ENCODE results near the gene NCKAP1. TPM values are rescaled to one million over a fixed set of nuclear protein-coding genes. Genes with fewer than 3 reads are reported as not detected.
A peak's percentile ranks its signal among the peaks of the same experiment; 100 is the strongest.
"Not testable (repeated sequence)": the region's sequence is repeated elsewhere in the genome, so short reads cannot be mapped to it uniquely, and the experiment has no call there.

NCKAP1 gene
- total and polyA plus RNA-seq, 2 donors from 2014 or later: 45.4 to 140 TPM

DNA sequence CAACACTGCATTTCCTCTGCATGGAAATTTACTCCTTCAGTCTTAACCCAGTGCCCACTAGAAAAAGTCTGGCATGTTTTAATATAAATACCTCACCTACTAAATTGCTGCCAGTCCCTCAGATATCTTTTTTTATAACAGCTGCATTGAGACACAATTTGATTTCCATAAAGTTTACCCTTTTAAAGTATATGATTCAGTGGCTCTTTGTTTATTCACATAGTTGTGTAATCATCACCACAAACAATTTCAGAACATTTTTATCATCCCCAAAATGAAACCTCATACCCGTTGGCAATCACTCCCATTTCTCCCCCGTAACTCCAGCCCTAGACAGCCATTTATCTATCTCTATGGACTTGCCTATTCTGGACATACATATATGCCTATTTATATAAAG lies 154.8 kb downstream of the NCKAP1 start:
- H3K4me1 ChIP-seq (ENCODE audit: control insufficient read depth in 2 of 3, insufficient read depth in 2 of 3, low read depth in 1 of 3, low read length in 3 of 3): no peaks in the 10 kb centered on the region
- H3K4me3 ChIP-seq (ENCODE audit: low read length in 3 of 3): no peak overlapping the region
- no peaks in the 10 kb centered on the region for H3K27me3 ChIP-seq (ENCODE audit: control insufficient read depth, insufficient read depth, low read length)
- H3K27ac ChIP-seq (ENCODE audit: low read depth in 2 of 2, low read length in 2 of 2): no peak overlapping the region
- TF ChIP-seq, protein P1, sequence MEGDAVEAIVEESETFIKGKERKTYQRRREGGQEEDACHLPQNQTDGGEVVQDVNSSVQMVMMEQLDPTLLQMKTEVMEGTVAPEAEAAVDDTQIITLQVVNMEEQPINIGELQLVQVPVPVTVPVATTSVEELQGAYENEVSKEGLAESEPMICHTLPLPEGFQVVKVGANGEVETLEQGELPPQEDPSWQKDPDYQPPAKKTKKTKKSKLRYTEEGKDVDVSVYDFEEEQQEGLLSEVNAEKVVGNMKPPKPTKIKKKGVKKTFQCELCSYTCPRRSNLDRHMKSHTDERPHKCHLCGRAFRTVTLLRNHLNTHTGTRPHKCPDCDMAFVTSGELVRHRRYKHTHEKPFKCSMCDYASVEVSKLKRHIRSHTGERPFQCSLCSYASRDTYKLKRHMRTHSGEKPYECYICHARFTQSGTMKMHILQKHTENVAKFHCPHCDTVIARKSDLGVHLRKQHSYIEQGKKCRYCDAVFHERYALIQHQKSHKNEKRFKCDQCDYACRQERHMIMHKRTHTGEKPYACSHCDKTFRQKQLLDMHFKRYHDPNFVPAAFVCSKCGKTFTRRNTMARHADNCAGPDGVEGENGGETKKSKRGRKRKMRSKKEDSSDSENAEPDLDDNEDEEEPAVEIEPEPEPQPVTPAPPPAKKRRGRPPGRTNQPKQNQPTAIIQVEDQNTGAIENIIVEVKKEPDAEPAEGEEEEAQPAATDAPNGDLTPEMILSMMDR (IDR thresholded peaks at IDR 0.05; ENCODE audit: borderline replicate concordance, extremely low read depth, insufficient read depth): no peak
- no peaks in the 10 kb centered on the region for H3K36me3 ChIP-seq (ENCODE audit: control insufficient read depth in 2 of 3, insufficient read depth in 3 of 3, low read length in 3 of 3)
- H3K9me3 ChIP-seq (ENCODE audit: control insufficient read depth in 2 of 3, insufficient read depth in 1 of 3, low read length in 3 of 3): no peaks in the 10 kb centered on the region
- FAIRE-seq (no peak), DNase-seq (no peak)
- no peak overlapping the region for H3K9ac ChIP-seq (ENCODE audit: low read length in 3 of 3)
- intact Hi-C loops (cut with DNase I): no loop called here

DNA sequence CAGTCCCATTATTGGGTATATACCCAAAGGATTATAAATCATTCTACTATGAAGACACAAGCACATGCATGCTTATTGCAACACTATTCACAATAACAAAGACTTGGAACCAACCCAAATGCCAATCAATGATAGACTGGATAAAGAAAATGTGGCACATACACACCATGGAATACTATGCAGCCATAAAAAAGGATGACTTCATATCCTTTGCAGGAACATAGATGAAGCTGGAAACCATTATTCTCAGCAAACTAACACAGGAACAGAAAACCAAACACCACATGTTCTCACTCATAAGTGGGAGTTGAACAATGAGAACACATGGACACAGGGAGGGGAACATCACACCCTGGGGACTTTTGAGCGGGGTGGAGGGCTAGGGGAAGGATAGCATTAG lies 158.2 kb downstream of the NCKAP1 start:
- H3K36me3 ChIP-seq (ENCODE audit: control insufficient read depth in 2 of 3, insufficient read depth in 3 of 3, low read length in 3 of 3); H3K4me1 ChIP-seq (ENCODE audit: control insufficient read depth in 2 of 3, insufficient read depth in 2 of 3, low read depth in 1 of 3, low read length in 3 of 3); H3K27me3 ChIP-seq (ENCODE audit: control insufficient read depth, insufficient read depth, low read length); H3K9me3 ChIP-seq (ENCODE audit: control insufficient read depth in 2 of 3, insufficient read depth in 1 of 3, low read length in 3 of 3); H3K27ac ChIP-seq (ENCODE audit: low read depth in 2 of 2, low read length in 2 of 2); H3K4me3 ChIP-seq (ENCODE audit: low read length in 3 of 3); DNase-seq; FAIRE-seq; intact Hi-C loops (cut with DNase I); H3K9ac ChIP-seq (ENCODE audit: low read length in 3 of 3): not testable (repeated sequence)

DNA sequence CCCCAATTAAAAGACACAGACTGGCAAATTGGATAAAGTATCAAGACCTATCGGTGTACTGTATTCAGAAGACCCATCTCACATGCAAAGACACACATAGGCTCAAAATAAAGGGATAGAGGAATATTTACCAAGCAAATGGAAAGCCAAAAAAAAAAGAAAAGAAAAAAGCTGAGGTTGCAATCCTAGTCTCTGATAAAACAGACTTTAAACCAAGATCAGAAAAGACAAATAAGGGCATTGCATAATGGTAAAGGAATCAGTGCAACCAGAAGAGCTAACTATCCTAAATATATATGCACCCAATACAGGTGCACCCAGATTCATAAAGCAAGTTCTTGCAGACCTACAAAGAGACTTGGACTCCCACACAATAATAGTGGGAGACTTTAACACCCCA lies 161.6 kb downstream of the NCKAP1 start:
- intact Hi-C loops (cut with DNase I): not testable (repeated sequence)

DNA sequence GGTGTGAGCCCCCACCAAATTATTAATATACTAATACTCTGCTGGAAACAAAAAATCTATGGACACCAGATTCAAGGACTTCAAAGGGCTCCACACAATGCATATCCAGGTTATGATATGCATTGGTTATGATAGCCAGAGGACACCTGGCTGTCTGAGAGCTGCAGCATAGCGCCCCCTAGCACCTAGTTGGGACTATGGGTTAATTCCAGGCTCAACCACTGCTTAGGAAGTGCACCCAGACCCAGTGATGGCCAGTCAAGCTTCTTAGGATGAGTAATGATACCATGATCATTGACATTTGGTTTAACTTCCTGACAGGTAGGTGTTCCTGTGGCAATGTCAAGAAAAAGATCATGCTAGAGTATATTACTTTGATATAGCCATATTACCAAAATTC lies 168.0 kb downstream of the NCKAP1 start:
- H3K27ac ChIP-seq (ENCODE audit: low read depth in 2 of 2, low read length in 2 of 2): no peak overlapping the region
- no peak overlapping the region for H3K4me3 ChIP-seq (ENCODE audit: low read length in 3 of 3)
- no peaks in the 10 kb centered on the region for H3K9me3 ChIP-seq (ENCODE audit: control insufficient read depth in 2 of 3, insufficient read depth in 1 of 3, low read length in 3 of 3)
- TF ChIP-seq, protein P1 (IDR thresholded peaks at IDR 0.05; ENCODE audit: borderline replicate concordance, extremely low read depth, insufficient read depth): no peak
- peaks cover 0 to 12% (median 6%) of the 10 kb centered on the region in 3 donors for H3K4me1 ChIP-seq (ENCODE audit: control insufficient read depth in 2 of 3, insufficient read depth in 2 of 3, low read depth in 1 of 3, low read length in 3 of 3)
- peak in 1 of 5 donors; percentile 30 for DNase-seq
- intact Hi-C loops (cut with DNase I): no loop called here
- no peaks in the 10 kb centered on the region for H3K36me3 ChIP-seq (ENCODE audit: control insufficient read depth in 2 of 3, insufficient read depth in 3 of 3, low read length in 3 of 3)
- no peak overlapping the region for H3K9ac ChIP-seq (ENCODE audit: low read length in 3 of 3)
- H3K27me3 ChIP-seq (ENCODE audit: control insufficient read depth, insufficient read depth, low read length): no peaks in the 10 kb centered on the region
- no peak for FAIRE-seq

More for the DNA sequence above, 161.6 kb downstream of the NCKAP1 start:
- not testable (repeated sequence) for H3K4me3 ChIP-seq (ENCODE audit: low read length in 3 of 3); H3K4me1 ChIP-seq (ENCODE audit: control insufficient read depth in 2 of 3, insufficient read depth in 2 of 3, low read depth in 1 of 3, low read length in 3 of 3); DNase-seq; FAIRE-seq; H3K27ac ChIP-seq (ENCODE audit: low read depth in 2 of 2, low read length in 2 of 2); H3K27me3 ChIP-seq (ENCODE audit: control insufficient read depth, insufficient read depth, low read length); H3K9ac ChIP-seq (ENCODE audit: low read length in 3 of 3); H3K36me3 ChIP-seq (ENCODE audit: control insufficient read depth in 2 of 3, insufficient read depth in 3 of 3, low read length in 3 of 3); H3K9me3 ChIP-seq (ENCODE audit: control insufficient read depth in 2 of 3, insufficient read depth in 1 of 3, low read length in 3 of 3)
